Gastroesophageal sphincter (tissue), 3 donors: ENCODE results near the gene COX4I1.

ENCODE experiments used
- EP300 ChIP-seq: sonication (generic); formaldehyde crosslinking; IDR thresholded peaks from one replicate; pipeline ENCODE4 v1.6.1; 2017; ENCODE audit warnings: antibody characterized with exemption, mild to moderate bottlenecking
- POLR2A ChIP-seq, 2 donors: fragments of 450-650 bp; IDR thresholded peaks; one replicate each; pipeline ENCODE4 v1.6.1; 2017; ENCODE audit warnings: antibody characterized with exemption in 2 of 2, mild to moderate bottlenecking in 2 of 2, moderate library complexity in 1 of 2
- POLR2AphosphoS5 ChIP-seq: sonication (generic); formaldehyde crosslinking; IDR thresholded peaks from one replicate; pipeline ENCODE4 v1.6.1; 2017; ENCODE audit warnings: antibody characterized with exemption
- TF ChIP-seq, protein P1 (sequence below), 4 experiments: fragments of 200-600 bp in 2 of 4; fragments of 450-650 bp in 2 of 4; sonication (generic) in 1 of 4; IDR thresholded peaks; one replicate each; pipeline ENCODE4 v1.5.1; 2017 to 2019; ENCODE audit warnings: antibody characterized with exemption in 4 of 4, mild to moderate bottlenecking in 2 of 4, moderate library complexity in 2 of 4

DNA sequence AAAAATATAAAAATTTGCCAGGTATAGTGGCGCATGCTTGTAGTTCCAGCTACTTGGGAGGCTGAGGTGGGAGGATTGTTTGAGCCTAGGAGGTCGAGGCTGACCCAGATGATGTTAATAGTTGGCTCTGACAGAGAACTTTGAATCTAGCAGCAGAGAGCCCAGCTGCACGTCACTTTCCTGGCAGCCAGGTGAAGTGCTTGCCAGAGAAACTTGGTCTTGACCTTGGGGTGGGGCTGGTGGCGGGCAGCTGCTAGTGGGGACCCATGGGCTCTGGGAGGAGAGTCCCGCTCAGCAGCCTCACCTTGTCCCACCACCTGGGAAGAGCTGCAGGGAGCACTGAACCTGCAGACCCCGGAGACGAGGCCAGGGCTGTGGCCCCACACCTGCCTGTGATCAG is 45.5 kb upstream of the COX4I1 start:
- TF ChIP-seq, protein P1, sequence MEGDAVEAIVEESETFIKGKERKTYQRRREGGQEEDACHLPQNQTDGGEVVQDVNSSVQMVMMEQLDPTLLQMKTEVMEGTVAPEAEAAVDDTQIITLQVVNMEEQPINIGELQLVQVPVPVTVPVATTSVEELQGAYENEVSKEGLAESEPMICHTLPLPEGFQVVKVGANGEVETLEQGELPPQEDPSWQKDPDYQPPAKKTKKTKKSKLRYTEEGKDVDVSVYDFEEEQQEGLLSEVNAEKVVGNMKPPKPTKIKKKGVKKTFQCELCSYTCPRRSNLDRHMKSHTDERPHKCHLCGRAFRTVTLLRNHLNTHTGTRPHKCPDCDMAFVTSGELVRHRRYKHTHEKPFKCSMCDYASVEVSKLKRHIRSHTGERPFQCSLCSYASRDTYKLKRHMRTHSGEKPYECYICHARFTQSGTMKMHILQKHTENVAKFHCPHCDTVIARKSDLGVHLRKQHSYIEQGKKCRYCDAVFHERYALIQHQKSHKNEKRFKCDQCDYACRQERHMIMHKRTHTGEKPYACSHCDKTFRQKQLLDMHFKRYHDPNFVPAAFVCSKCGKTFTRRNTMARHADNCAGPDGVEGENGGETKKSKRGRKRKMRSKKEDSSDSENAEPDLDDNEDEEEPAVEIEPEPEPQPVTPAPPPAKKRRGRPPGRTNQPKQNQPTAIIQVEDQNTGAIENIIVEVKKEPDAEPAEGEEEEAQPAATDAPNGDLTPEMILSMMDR (IDR thresholded peaks at IDR 0.05): no peak
- TF ChIP-seq POLR2AphosphoS5: no peak
- TF ChIP-seq EP300: no peak
- TF ChIP-seq POLR2A (IDR thresholded peaks at IDR 0.05): no peak
